Activated T-cell treated with anti-CD3 and anti-CD28 coated beads for 4 hours (primary cell): ENCODE measurements around the gene NDUFAF2.
A peak's percentile ranks its signal among the peaks of the same experiment; 100 is the strongest.
"Not testable (repeated sequence)": the region's sequence is repeated elsewhere in the genome, so short reads cannot be mapped to it uniquely, and the experiment has no call there.

ENCODE experiments used
- DNase-seq: peaks from one replicate; pipeline ENCODE4 v3.0.0-alpha.2; 2020

Gene NDUFAF2

GRCh38 chr5:60944904-60945812 is at the start of gene NDUFAF2, which contains the start of gene ERCC8:
Gene NDUFAF2, plus strand, starts transcription at chr5:60945205. Its CDS starts 51 bp downstream, at chr5:60945256.
Gene ERCC8, minus strand, starts transcription at chr5:60945070. Its CDS starts 62 bp downstream, at chr5:60945008.
- DNase-seq: peak; percentile 82

- no peak for DNase-seq
Measured at GRCh38 chr5:60896991-60897390, 48.0 kb upstream of the NDUFAF2 start.

- DNase-seq: no peak
Measured at GRCh38 chr5:60903356-60903755, 41.6 kb upstream of the NDUFAF2 start.

GRCh38 chr5:60916646-60917045 is 28.4 kb upstream of the NDUFAF2 start:
- DNase-seq: no peak

- DNase-seq: no peak
Measured at GRCh38 chr5:60918466-60918865, 26.5 kb upstream of the NDUFAF2 start.

GRCh38 chr5:60927450-60927849 is 17.6 kb upstream of the NDUFAF2 start:
- no peak for DNase-seq

GRCh38 chr5:60929024-60929423 is 16.0 kb upstream of the NDUFAF2 start:
- DNase-seq: no peak

GRCh38 chr5:60943624-60944023 is 1.4 kb upstream of the NDUFAF2 start:
- DNase-seq: no peak

GRCh38 chr5:60945813-60946187 is 795 bp downstream of the NDUFAF2 start:
- no peak for DNase-seq

GRCh38 chr5:60948738-60949137 is 3.7 kb downstream of the NDUFAF2 start:
- DNase-seq: no peak

GRCh38 chr5:60955239-60955638 is 10.2 kb downstream of the NDUFAF2 start:
- DNase-seq: no peak

GRCh38 chr5:60958088-60958487 is 13.1 kb downstream of the NDUFAF2 start:
- DNase-seq: no peak

- DNase-seq: no peak
Measured at GRCh38 chr5:60958712-60959111, 13.7 kb downstream of the NDUFAF2 start.

- DNase-seq: no peak
Measured at GRCh38 chr5:60959156-60959555, 14.2 kb downstream of the NDUFAF2 start.

- DNase-seq: no peak
Measured at GRCh38 chr5:60960591-60960990, 15.6 kb downstream of the NDUFAF2 start.

GRCh38 chr5:60961685-60962084 is 16.7 kb downstream of the NDUFAF2 start:
- no peak for DNase-seq

- DNase-seq: no peak
Measured at GRCh38 chr5:60972231-60972630, 27.2 kb downstream of the NDUFAF2 start.

- no peak for DNase-seq
Measured at GRCh38 chr5:60977956-60978737, 33.1 kb downstream of the NDUFAF2 start.

GRCh38 chr5:60978968-60979367 is 34.0 kb downstream of the NDUFAF2 start:
- DNase-seq: no peak

GRCh38 chr5:60980511-60980910 is 35.5 kb downstream of the NDUFAF2 start:
- no peak for DNase-seq

GRCh38 chr5:60982127-60982526 is 37.1 kb downstream of the NDUFAF2 start:
- DNase-seq: not testable (repeated sequence)

- DNase-seq: no peak
Measured at GRCh38 chr5:60989790-60990189, 44.8 kb downstream of the NDUFAF2 start.

GRCh38 chr5:60992871-60993270 is 47.9 kb downstream of the NDUFAF2 start:
- no peak for DNase-seq

- no peak for DNase-seq
Measured at GRCh38 chr5:60993425-60993824, 48.4 kb downstream of the NDUFAF2 start.
